ENCODE results near the gene WDR33. TPM values are rescaled to one million over a fixed set of nuclear protein-coding genes. Genes with fewer than 3 reads are reported as not detected.

WDR33 gene
- total RNA-seq, 1 donor from 2014 or later = 60.7 TPM

DNA sequence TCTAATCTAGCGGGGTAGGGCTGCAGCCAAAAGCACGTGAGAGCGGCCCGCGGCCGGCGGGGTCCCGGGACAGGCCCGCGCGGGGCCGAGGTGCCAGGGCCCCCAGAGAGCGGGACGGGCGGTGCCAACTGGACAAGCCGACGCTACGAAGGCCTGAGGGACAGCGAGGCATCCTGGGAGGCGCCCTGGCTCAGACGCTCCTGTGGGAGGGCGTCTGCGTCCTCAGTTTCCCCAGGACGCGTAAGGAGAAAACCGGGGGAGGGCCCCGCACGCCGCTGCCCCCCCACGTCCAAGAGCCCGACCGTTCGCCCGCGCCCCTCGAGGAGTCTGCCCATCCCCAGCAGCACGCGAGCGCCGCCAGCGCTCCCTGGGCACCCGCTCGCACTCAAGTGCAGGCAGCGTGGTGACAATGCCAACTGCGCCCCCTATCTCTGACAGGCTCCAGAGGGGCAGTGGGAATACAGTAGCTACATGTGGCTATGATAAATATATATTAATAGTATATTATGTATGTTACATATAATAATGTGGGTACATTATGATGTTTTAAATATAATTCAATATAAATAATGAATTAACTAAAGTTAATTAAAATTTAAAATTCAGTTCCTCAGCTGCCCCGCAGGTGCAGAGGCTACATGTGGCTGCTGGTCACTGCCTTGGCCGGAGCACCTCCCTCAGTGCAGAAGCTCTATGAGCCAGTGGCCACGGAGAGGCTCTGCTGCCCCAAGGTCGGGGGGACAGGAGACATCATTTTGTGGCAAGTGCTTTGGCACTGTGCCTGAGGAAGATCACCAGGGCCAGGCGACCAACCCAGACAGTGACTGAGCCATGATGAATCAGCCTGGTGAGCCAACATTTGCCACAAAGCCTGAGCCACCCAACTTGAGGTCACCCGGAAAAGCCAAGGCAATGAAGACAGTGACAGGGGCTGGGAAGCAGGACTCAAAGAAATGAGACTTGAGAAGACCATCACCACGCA is 115.2 kb downstream of the WDR33 start:
- DNase-seq (ENCODE audit: low read depth) = peak; percentile 22

DNA sequence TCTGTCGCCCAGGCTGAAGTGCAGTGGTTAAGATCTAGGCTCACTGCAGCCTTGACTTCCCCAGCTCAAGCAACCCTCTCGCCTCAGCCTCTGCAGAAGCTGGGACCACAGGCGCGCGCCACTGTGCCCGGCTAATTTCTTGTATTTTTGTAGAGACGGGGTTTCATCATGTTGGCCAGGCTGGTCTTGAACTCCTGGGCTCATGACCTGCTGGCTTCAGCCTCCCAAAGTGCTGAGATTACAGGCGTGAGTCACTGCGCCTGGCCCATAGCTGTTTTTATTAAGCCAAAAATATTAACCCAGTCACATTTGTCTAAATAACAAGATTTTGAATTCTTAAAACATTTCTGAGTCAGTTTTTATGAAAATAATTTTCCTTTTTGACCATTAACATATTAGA is 116.0 kb downstream of the WDR33 start:
- DNase-seq (ENCODE audit: low read depth) = no peak

- no peak for DNase-seq (ENCODE audit: low read depth)
Observed at GRCh38 chr2:127690696-127691095, 120.3 kb downstream of the WDR33 start.

GRCh38 chr2:127688405-127688804 is 122.6 kb downstream of the WDR33 start:
- no peak for DNase-seq (ENCODE audit: low read depth)

- DNase-seq (ENCODE audit: low read depth) = no peak
Observed at GRCh38 chr2:127685410-127686080, 125.4 kb downstream of the WDR33 start.

- no peak for DNase-seq (ENCODE audit: low read depth)
Observed at GRCh38 chr2:127683757-127684156, 127.2 kb downstream of the WDR33 start.

- DNase-seq (ENCODE audit: low read depth) = no peak
Observed at GRCh38 chr2:127683056-127683455, 127.9 kb downstream of the WDR33 start.

DNA sequence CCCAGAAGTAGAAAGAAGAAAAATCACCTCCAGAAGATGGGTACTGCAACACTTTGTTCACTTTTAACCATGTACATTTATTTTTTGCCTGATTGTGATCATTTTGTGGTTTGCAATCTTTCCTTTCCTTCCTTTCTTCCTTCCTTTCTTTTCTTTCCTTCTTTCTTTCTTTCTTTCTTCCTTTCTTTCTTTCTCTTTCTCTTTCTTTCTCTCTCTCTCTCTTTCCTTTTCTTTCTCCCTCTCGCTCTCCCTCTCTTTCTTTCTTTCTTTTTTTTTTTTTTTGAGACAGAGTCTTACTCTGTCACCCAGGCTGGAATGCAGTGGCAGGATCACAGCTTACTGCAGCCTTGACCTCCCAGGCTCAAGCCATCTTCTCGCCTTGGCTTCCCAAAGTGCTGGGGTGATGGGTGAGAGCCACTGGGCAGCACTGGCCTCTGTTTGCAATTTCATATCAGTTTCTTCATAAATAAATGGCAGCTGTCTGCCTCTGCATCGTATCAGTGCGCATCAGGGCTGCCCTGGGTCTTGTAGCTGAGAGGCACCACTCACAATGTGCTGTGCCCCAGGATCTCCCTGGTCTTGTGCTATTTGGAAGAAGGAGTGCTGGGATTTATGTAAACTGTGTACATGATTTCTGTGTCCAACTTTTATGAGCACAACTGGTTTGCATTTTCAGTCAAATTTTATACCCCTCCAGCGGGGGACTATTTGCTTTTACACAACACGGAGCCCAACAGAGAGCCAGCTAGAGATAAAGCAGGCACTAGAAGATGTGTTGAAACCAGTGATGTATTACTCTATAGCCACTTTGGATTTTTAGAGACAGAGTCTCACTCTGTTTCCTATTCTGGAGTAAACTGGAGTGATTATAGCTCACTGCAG is 128.8 kb downstream of the WDR33 start:
- DNase-seq (ENCODE audit: low read depth) = no peak

DNA sequence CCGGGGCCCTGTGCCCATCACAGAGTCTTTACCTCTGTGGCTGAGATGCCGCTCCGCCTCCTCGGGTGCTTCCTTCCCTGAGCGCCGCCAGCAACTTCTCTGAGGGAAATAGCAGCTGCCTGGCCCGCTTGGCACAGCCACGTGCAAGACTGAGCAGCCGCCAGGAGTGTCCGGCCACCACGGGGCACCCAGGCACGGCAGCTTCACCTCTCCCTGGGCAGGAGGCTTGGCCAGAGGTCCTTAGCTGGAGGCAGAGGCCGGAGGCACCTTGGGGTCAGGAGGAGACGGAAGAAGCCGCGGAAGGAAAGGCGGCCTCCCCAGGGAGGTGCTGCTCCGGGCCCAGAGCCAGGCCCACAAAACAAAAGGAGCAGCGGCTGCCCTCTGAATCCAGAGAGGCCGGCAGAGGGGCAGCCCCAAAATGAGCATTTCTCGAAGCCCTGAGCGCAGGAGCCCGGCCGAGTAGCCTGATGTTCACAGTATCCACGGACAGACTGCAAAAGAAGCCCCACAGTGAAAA is 129.6 kb downstream of the WDR33 start:
- DNase-seq (ENCODE audit: low read depth) = no peak

GRCh38 chr2:127680706-127681287 is 130.2 kb downstream of the WDR33 start:
- no peak for DNase-seq (ENCODE audit: low read depth)

GRCh38 chr2:127679680-127680361 is 131.2 kb downstream of the WDR33 start:
- DNase-seq (ENCODE audit: low read depth) = no peak

GRCh38 chr2:127678991-127679390 is 132.0 kb downstream of the WDR33 start:
- no peak for DNase-seq (ENCODE audit: low read depth)

DNA sequence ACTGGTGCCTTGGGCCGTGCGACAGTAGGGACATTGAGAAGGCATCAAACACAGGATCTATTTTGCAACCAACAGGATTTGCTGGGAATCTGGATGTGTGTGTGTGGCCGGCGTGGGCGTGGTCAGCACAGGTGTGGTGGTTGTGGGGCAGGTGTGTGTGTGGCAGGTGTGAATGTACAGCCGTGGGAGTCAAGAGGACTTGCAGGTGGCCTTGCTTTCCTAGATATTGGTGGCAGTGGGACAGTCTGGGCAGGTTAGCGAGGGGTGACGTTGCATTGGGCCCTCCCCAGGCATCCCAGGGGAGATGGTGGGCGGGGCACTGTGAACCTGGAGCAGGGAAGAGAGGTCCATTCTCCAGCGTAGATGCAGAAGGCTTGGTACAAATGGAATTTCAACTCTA is 132.4 kb downstream of the WDR33 start:
- DNase-seq (ENCODE audit: low read depth) = no peak

- DNase-seq (ENCODE audit: low read depth) = no peak
Observed at GRCh38 chr2:127676906-127677305, 134.1 kb downstream of the WDR33 start.

DNA sequence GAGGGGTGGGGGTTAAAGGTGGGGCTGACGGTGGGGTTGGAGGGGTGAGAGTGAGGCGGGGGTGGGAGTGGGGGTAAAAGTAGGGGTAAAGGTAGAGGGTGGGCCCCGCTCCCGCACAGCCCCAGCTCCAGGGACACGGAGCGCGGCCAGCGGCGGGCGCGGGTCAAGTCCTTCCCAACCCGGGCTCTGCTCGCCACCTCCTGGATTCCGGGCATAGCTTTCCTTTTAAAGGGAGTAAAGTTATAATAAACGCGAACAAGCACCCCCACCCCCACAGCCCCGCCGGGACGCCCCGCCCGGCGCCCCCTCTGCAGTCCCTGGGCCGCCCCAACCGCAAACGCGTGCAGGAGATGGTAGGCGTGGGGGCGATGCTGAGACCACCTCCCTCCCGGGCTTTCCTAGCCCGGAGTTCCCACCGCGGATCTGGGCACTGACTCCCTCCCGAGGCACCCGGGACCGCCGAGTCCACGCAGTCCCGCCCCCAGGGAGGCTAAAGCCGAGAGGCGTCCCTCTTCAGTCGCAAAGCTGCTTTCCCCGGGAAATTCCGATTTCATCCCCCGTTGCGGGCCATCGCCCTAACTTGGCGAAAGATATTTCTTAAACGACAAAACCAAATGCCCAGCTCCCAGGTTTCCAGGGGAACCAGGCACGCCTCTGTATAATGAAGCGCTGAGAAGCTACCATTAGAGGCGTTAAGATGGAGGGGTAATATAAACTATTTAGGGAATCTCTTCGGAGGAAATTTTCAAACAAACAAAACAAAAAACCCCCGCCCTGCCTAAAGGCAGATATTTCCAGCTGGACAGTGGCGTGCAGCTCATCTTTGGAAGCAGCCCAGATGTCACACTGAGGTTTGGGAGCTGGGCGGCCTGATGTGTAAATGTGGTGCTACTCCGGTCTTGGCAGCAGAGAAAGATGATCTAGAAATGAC is 135.4 kb downstream of the WDR33 start, which contains the start of gene LIMS2:
Gene LIMS2 (minus strand): TSS at position 200 of the 931 bp plus-strand sequence. CDS start 506 bp downstream, outside the sequence.
- DNase-seq (ENCODE audit: low read depth) = peak; percentile 4

DNA sequence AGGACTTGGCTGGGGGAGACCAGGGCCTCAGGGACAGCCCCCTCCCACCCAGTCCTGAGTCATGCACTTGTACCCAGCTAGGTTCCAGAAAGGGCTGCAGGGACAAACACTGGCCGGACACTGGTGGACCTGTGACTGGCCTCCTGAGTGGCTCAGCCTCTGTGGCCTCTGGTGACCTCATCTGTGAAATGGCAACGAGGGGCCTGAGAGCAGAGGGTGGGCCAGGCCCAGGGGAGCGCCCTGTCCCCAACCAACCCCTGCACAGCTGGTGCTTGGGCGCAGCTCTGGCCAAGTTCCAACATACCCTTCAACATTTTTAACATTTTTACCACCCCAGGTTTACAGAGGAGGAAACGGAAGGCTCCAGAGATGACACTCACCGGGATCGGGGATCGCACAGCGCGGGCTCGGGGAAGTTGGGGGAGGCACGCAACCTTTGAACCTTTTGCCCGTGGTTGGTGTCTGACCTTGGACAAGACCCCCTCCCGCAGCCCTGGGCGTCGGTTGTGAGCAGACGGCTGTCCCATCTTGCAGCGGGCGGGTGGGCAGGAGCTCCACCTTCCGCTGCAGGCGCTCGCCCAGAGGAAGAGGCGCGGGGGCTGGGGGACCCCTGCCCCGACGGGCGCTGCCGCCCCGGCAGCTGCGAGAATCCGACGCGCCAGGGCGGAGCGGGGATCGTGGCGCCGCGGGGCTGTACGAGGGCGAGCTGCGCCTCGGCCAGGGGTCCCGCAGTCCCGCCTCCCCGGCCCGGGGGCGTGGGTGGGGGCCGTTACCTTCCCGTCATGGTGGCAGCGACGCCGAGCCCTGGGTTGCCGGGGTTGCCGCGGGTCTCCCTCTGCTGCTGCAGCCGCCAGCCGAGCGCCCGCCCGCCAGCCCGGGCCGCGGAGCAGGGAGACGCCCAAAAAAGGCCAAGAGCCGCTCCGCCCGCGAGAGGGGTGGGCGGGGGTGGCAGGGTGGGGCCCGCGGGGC is 136.4 kb downstream of the WDR33 start:
- DNase-seq (ENCODE audit: low read depth) = no peak

DNA sequence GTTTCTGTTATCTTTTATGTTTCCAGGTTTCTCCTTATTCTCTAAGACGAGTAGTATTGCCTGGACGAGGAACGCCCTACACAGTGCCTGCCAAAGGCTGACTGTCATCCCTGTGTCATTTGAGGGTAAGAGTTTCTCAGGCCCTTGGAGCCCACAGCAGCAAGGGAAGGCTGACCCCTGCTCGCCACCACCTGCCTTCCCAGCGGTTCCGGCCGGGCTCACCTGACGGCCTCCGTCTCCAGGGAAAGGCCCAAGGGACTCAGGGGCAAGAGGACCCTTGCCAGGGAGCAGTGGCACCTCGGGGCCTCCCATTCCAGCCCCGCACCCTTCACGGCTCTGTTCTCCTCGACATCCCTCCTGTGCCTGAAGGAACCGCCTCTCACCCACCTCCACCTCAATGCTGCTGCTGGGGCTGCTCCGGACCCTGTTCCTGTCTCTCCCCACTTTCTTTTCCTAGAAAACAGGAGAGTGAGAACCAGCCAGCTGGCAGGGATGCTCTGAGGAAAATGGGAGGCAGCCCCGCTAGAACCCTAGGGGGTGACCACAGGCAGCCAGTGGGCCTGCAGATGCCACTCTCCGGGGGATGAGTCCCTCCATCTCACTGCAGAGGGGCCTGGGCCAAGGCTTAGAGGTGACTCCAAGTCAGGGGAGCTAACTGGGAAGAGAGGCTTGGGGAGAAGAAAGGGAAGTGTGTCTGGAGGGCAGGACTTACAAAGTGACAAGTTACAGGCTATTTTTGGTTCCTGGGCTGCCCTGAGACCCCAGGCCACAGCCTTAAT is 137.5 kb downstream of the WDR33 start:
- no peak for DNase-seq (ENCODE audit: low read depth)

Measured in renal cortical epithelial cell (primary cell).